GM19193 (cell line): Measurements from ENCODE around the gene CHD6.

Source experiments
- POLR2A ChIP-seq: IDR thresholded peaks from 4 replicates; pipeline ENCODE4 v1.6.1; 2011; ENCODE audit not compliant: insufficient read depth, insufficient read length; ENCODE audit errors: extremely low read depth

Gene CHD6

DNA sequence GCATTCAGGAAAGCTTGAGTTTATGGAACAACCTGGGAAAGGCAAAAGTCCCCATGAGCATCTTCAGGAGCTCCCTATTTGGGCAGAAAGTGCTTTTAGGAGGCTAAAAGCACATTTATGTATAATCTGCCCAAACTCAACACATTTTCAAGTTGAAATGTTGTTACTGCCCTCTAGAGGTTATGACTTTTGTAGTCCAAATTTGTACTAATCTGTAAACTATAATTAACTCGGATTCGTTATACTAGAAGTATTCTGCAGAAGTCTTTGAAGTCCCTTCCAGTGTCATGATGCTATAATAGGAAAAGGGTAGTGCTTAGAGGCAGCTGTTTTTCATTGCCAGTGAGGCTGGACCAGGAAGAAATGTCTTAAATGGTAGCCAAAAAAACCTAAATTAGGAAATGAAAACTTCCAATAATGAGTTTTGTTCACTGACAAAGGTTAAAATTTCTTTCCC, 206.8 kb downstream of the CHD6 start:
- no peak for TF ChIP-seq POLR2A

DNA sequence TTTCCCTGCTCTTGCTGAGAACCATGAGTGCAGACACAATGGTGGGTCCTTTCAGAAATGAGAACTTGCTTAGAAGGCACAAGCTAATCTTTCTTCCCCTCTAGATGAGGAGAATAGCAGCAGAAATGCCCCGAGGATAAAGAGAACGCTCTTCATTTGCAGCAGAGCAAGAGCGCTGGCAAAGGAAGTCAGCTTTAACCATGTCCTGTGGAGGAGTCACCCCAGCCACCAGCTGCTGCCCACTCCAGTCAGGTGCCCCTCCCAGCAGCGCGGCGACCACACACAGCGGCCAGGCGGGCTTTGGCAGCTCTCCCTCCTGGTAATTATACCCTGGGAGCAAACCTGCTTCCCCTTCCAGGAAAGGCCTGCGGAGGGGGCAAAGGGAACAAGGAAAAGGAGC, 209.2 kb downstream of the CHD6 start:
- TF ChIP-seq POLR2A = no peak

DNA sequence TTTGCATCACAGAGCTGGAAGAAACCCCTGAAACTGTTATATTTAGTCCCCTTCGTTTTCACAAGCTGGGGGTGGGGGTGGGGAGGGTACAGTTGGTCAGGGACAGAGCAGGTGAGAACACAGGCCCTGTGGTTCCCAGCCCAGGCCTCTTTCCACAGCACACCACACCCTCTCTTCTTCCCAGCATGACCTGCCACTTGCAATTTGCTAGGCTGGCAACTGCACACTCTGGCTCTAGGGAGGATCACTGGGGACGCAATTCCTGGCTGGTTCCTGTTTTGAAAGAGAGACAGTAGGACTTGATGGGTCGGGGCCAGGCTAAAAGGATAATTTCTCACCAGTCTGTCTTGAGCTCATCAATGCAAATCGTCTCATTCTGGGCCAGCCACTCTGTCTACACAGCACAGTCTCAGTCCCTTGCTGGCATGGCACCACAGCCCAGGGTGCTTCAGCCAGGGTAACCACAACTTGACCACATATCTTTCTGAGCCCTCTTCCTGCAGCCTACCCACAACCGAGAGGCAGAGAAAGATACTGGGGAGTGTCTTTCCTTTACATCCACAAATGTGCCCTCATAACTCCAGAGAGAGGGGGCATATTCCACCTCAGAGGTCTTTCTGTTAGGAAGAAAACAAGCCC, 209.9 kb downstream of the CHD6 start:
- TF ChIP-seq POLR2A = no peak

DNA sequence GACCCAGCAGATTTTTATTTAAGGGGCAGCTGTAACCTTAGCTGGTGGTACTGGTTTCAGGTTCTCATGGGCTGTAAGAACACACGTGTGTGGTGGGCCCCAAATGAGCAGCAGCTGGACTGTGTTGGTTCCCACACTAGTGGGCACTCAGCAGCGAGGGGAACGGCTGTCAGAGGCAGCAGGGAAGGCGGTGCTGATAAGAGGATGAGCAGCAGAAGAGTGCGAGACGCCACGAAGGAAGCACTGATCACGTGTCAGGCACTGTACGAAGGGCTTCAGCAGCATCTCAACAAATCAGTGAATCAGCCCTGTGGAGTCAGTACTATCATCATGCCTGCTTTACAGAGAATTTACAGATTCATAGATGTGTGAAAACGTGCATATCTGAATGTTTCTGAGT, 210.6 kb downstream of the CHD6 start:
- TF ChIP-seq POLR2A = no peak

DNA sequence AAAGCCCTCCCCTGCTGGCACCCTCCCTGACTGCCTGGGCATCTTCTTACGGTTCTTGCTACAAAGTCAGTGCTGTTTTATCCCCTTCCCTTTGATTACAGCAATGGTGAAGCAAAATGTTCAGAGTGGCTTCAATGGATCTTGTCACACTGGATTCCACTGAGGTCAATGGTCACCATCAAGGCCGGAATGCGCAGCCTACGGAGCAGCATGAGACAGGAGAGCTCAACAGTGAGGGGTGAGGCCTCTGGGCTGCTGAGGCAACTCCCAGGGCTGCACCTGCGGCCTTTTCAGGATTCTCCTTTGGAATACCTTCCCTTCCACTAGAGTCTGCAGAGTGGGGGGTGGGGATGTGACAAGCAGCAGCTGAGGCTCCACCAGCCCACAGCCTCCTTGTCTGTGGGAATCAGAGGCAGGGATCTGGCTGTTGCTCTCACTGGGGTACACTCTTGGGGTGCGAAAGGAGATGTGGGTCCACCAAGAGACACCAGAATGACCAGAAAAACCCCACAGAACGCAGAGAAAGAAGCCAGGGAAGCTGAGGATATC, 211.2 kb downstream of the CHD6 start:
- no peak for TF ChIP-seq POLR2A

DNA sequence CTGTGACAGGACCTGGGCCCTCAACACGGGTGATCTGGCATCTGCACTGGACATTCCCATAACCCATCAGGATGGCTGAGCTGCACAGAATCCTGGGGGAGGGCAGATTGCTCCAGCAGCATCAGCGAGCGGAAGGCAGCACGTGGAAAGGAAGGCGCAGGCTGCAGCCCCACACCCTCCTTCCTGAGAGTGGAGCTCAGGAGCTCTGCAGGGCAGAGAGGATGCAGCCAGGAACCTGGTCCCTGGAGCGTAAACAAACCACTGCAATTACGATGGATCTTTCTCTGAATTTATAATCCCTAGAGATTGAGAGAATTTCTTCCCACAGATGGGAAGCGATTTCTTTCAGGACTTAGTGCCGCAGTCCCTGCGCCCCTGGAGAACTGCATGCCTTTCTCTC, 211.8 kb downstream of the CHD6 start:
- no peak for TF ChIP-seq POLR2A

DNA sequence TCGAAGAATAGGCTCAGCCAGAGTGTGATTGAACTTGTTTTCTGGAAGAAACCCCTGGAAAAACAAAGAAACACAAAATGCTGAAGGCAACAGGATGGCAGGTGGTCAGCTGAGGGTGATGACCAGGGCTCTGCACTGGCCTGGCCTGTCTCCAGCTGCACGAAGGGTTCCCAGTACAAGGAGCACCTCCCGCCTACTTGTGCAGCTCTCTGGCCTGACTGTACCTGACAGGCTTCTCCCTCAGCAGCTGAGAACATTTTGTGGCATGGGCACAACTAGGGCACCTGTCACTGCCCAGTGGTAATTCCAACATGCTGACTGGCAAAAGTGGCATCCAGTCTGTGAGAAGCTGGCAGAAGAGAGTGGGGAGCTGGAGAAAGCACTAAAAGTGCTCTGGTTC, 212.7 kb downstream of the CHD6 start:
- TF ChIP-seq POLR2A = no peak

DNA sequence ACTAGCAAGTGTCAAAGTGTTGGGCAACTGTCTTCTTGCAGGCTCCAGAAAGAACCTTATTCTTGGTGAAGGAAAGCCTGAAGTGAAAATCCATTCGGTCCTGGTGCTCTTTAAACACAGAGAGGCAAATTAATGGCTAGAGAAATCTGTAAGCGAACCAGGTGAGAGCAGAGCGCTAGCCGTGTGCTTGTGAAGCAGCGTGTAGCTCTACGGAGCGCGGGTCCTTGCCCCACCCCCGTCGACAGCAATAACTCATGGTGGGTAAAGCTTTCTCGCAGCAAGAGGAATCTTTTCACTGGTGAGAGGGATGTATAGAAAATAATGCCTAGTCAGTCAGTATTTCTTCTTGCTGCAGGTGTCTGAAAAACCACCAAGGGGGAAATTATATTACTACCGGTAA, 214.6 kb downstream of the CHD6 start:
- no peak for TF ChIP-seq POLR2A

DNA sequence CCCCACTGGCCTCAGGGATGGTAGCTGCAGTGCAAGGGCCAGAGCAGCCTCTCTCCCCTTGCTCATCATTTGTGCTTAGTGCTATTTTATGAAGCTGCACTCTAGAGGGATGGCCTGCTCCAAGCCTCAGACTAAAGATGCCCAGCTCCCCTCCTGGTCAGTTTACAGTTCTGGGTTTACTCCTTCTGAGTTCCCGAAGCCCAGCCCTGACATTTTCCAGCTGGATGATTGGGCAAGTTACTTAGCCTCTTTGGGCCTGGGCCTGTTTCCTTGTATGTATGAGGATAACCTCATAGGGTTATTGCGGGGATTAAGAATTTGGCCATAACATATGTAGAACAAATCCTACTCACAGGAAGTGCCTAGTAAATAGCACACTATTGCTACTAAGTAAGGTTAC, 219.8 kb downstream of the CHD6 start:
- no peak for TF ChIP-seq POLR2A

DNA sequence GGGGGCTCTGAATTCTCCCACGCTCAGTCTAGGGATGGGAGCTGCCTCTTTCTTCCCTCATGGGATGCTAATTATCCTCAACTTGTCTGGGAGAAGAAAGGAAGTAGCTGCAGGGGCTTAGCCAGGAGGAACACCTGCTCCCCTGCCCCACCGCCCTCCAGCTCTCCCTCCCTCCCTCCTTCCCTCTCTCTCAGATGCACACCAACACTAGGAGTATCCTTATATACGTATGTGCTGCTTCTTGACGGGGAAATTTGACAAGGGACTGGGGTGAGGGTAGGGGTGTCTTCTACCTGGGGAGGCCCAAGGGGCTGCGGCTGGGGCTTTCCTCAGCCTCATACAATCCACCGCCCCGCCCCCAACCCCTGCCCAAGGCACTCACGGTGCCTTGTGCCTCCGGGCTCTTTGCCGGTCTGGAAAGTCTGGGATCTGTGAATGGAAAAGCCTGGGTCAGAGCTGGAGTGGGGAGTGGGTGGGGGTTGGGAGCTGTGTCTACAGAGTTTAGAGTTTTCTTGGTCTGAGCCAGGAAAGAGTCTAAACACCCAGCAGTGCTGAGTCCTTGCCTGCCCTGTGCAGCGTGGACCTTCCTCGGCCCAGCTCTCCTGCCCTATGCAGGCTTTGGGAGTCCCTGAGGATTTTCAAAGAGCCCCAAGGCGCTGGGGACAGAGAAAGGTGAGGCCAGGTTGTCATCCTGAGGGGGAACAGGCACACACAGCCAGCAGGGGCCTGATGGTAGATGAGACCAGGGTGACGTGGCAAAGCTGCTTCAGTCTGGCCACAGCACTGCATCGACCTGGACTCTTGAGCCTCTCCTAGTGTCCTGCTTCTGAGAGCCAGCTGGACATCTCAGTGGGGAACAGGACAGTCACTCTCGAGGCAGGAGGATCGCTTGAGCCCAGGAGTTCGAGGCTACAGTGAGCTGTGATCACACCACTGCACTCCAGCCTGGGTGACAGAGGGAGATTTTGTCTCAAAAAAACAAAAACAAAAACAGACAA, 222.2 kb downstream of the CHD6 start:
- TF ChIP-seq POLR2A = no peak

DNA sequence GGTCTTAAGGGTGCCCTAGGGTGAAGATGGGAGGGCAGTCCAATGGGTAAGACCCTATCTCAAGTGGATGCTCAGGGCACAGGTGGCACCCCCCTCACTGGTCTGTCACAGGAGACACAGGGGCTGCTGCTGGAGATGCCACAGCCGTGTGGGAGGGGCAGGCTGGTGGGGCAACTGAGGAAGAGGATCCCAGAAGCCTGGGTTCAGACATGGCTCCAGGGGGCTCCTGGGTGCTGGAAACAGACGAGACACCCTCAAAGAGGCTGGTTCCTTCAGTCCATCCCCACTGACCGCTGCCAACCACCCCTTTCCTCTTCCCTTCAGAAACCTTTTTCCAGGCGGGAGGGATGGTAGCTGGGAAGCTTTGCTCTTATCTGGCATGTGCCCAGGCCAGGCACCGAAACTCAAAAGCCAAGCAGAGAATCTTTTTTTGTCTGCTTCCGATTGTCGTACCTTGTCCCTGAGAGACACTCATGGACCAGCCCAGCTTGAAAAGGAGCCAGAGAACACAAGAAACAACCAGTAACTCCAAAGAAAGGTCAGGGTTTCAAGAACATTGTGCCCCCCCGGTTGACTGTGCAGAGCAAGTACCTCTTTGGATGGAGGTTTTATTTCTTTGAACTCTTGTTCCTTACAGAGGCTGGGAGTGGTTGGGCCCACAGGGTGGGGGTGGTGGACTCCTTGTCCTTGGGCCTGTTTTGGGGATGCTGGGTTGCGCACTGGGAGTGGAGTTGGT, 223.1 kb downstream of the CHD6 start:
- no peak for TF ChIP-seq POLR2A

DNA sequence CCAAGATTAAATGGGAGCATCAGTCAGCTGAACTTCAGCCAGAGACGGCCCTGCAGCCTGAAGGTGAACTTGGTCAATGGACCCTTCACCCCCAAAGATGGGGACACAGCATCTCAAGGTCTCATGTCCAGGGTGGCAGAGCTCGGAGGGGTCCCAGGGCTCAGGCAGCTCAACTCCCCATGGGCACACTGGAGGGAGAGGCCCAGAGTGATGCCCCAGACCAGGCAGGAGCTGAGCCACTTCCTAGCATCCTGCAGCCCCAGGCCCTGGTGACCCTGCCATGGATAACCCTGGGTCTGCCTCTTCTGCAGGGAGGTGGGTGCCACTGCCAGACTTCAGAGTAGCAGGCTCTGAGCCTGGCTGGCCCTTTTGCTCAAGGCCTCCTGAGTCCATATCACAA, 224.1 kb downstream of the CHD6 start:
- no peak for TF ChIP-seq POLR2A

DNA sequence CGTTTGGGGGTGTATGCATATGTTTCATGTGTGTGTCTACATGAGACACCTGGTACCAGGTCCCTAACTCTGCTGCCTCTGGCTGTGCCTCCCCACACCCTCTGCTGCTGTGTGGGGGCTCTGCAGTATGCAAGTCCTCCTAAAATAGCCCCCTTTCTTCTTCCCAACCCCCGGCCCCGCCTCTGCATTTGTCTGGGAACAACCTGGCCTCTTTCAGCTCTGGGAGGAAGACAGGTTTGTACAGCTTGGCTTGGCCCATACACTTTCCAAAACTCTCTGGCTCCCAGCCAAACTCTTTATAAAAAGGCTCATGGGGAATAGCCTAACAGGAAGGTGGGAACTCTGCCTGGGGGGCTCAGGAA, 224.5 kb downstream of the CHD6 start:
- no peak for TF ChIP-seq POLR2A

DNA sequence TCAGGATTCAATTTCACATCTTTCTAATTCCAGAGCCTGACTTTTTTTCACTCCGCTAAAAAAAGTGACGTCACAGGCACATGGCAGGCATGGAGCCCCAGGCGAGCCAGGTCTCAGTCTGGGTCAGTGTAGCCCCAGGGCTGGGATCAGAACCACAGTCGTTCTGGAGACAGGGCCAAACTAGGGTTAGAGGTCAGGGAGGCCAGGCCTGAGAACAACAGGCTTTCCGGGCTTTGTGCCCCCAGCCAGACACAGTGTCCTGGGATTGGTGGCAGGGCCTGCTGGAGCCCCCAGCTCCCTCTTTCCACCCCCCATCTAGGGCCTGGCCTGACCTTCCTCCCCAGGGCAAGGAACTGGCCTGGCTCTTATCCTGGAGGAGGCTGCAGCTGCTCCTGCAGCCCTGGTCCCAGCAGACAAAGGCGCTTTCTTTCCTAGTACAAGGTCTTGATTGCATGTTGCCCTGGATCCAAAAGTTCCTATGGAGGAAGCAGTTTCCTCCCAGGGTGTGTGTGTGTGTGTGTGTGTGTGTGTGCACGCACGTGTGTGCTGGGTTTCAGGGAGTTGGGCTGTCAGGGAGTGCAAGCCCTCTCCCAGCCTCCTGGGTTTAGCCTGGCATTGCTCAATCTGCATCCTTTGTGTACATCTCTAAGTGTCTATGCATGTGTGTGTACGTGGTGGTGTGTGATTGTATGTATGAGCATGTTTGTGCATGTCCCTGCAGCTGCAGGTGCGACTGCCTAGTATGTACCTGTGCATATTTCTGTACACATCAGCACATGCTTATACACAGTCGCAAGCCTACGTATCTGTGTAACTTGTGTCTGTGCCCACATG, 225.1 kb downstream of the CHD6 start:
- TF ChIP-seq POLR2A = no peak
